Measurements from ENCODE around the gene TRIO. TPM values are rescaled to one million over a fixed set of nuclear protein-coding genes. Genes with fewer than 3 reads are reported as not detected.

TRIO gene
- total RNA-seq, 4 donors from 2014 or later, result 67.4 to 103 (median 94.7) TPM

DNA sequence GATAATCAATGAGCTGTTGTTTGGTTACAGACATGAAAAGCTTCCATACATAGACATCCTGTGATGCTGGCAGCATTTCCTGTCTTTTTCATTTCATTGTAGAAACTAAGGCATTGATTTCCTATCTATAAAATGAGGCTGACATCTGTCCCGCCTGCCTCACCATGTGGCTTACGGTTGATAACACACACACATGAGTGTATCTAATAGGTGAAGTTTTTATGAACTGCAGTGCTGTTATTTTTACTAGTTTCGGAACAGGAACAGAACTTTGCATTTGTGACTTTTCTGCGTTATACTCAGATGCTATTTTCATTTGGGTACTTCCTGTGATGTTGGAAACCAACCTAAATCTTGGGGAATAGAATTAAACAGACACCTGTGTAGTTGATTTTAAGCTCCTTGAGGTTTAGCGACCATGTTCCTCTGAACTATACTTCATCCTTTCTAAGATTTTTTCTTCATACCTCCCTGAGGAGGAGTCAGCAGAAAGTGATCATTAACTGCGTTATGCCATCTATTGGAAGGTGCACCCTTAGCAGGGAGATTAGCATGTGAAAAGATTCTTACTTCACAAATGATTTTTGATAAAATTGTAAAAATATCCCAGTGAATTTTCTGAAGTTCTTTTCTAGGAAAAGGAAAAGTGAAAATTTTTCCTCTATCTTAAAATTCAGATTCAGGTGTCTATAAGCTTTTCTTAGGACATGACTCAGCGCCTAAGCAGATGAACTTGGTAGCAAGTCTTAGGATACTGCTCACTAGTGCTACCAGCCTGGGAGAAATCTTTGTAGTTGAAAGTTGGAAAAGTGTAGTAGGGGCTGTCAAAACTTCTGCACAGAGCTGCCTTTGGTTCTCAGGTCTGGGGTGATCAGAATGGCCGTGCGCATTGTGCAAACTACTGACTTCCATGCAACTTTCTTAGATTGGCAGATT lies 134.5 kb downstream of the TRIO start:
- WGBS, 2 donors, result 91 to 93% methylated on average over 9 of the region's 9 CpGs
- Histone ChIP-seq H3K27ac (no peak overlapping the region), H3K9me3 (no peaks in the 10 kb centered on the region), H3K4me3 (replicated peaks in 1 of 3) (no peak overlapping the region), H3K4me1 (no peaks in the 10 kb centered on the region), H3K36me3 (no peaks in the 10 kb centered on the region), H3K27me3 (no peaks in the 10 kb centered on the region)
- DNase-seq, result no peak
- TF ChIP-seq, protein P1, sequence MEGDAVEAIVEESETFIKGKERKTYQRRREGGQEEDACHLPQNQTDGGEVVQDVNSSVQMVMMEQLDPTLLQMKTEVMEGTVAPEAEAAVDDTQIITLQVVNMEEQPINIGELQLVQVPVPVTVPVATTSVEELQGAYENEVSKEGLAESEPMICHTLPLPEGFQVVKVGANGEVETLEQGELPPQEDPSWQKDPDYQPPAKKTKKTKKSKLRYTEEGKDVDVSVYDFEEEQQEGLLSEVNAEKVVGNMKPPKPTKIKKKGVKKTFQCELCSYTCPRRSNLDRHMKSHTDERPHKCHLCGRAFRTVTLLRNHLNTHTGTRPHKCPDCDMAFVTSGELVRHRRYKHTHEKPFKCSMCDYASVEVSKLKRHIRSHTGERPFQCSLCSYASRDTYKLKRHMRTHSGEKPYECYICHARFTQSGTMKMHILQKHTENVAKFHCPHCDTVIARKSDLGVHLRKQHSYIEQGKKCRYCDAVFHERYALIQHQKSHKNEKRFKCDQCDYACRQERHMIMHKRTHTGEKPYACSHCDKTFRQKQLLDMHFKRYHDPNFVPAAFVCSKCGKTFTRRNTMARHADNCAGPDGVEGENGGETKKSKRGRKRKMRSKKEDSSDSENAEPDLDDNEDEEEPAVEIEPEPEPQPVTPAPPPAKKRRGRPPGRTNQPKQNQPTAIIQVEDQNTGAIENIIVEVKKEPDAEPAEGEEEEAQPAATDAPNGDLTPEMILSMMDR (IDR thresholded peaks at IDR 0.05), result no peak
- TF ChIP-seq POLR2A (IDR thresholded peaks at IDR 0.05), result no peak
- intact Hi-C loops (cut with DNase I), result no loop called here

DNA sequence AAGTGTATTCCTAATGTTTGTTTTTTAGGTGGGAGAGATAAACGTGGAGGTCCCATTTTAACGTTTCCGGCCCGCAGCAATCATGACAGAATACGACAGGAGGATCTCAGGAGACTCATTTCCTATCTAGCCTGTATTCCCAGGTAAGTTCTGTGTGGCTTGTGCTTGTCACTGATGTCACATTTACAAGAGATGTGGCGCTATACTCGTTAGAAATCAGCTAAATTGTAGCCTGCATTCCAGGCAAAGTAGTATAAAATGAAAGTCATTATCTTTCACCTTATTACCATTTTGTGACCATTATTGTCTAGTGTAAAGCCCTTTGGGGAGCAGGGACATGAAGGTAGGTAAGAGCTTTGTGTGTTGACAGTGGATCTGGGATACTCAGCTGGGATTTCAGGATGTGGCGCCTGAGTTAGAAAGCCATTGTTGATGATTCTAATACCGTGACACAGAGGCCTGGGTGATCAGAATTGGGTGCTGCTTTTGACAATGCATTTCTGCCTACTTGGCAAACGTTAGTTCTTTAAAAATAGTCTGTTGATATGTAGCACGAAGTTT lies 137.2 kb downstream of the TRIO start:
- H3K27me3 ChIP-seq, result no peaks in the 10 kb centered on the region
- intact Hi-C loops (cut with DNase I), result no loop called here
- H3K27ac ChIP-seq, result no peak overlapping the region
- DNase-seq, result no peak
- WGBS, 2 donors, result 91 to 95% methylated on average over 11 of the region's 11 CpGs
- no peaks in the 10 kb centered on the region for H3K9me3 ChIP-seq
- H3K4me3 ChIP-seq (replicated peaks in 1 of 3), result no peak overlapping the region
- H3K36me3 ChIP-seq, result no peaks in the 10 kb centered on the region
- no peaks in the 10 kb centered on the region for H3K4me1 ChIP-seq
- no peak for TF ChIP-seq POLR2A (IDR thresholded peaks at IDR 0.05)
- TF ChIP-seq, protein P1 (IDR thresholded peaks at IDR 0.05), result no peak

DNA sequence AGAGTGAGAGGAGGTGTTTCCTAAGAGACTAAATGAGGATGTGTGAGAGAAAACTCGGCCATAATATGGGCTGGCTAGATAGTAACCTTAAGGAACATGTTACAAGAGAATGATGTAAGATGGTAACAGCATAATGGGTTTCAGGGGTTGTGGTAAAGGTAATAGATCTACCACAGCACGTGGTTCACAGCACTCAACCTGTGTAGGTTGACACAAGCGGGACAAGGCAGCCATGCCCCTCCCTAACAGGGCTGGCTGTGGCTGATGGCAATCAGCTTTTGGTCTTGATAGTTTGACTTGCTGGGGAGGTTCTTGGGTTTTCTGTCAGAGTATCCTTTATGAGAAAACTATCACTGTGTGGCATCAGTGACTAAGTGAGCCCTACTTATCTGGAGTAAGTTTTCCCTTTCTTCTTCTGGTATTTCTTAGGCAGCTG lies 138.6 kb downstream of the TRIO start:
- Histone ChIP-seq H3K4me3 (replicated peaks in 1 of 3) (no peak overlapping the region), H3K27me3 (no peaks in the 10 kb centered on the region), H3K27ac (no peak overlapping the region), H3K36me3 (no peaks in the 10 kb centered on the region), H3K9me3 (no peaks in the 10 kb centered on the region), H3K4me1 (no peaks in the 10 kb centered on the region)
- WGBS, 2 donors, result 89 to 90% methylated on average over 3 of the region's 3 CpGs
- DNase-seq, result no peak
- intact Hi-C loops (cut with DNase I), result no loop called here
- TF ChIP-seq POLR2A (IDR thresholded peaks at IDR 0.05), result no peak
- TF ChIP-seq, protein P1 (IDR thresholded peaks at IDR 0.05), result no peak

DNA sequence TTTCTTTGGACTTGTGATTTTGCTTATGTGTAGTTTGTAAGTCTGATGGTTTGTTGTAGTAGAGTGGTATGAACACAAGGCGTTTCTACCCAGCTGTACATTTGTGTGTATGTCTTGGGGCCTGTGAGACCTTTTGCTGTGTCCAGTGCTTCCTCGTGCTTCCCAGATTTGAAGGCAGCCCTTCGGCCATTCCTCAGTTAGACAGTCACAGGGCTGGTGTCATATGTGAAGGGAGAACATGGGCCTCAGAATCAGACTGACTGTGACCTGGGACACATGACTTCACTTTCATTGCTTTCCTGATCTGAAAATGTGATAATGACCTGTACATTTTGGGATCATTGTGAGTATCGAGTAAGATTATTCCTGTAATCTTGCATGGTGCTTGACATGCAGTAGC lies 140.0 kb downstream of the TRIO start:
- intact Hi-C loops (cut with DNase I), result no loop called here
- TF ChIP-seq, protein P1 (IDR thresholded peaks at IDR 0.05), result no peak
- TF ChIP-seq POLR2A (IDR thresholded peaks at IDR 0.05), result no peak
- no peaks in the 10 kb centered on the region for H3K9me3 ChIP-seq
- no peaks in the 10 kb centered on the region for H3K36me3 ChIP-seq
- 95% methylated on average over 4 of the region's 4 CpGs for WGBS, 2 donors
- DNase-seq, result no peak
- no peak overlapping the region for H3K27ac ChIP-seq
- no peaks in the 10 kb centered on the region for H3K4me1 ChIP-seq
- H3K4me3 ChIP-seq (replicated peaks in 1 of 3), result no peak overlapping the region
- no peaks in the 10 kb centered on the region for H3K27me3 ChIP-seq
